Astrocyte (in vitro differentiated cells and primary cell): ENCODE measurements around the gene DLGAP1. TPM values are rescaled to one million over a fixed set of nuclear protein-coding genes. Genes with fewer than 3 reads are reported as not detected.

Source experiments
- DNase-seq: peaks from one replicate; pipeline ENCODE4 v3.0.0-alpha.2; 2010; ENCODE audit warnings: low read depth
- FAIRE-seq: peaks from 2 replicates; lab custom pipeline; 2011; peaks lifted over from hg19 to GRCh38; lab: Jason Lieb, UNC
- H2AFZ ChIP-seq: 2 replicates; pipeline ENCODE4 v1.6.0; 2012; ENCODE audit warnings: low read depth, low read length, inconsistent platforms
- H3K27ac ChIP-seq: 2 replicates; pipeline ENCODE4 v1.5.1; 2011; ENCODE audit warnings: low read depth, low read length, inconsistent platforms
- H3K27me3 ChIP-seq: 2 replicates; pipeline ENCODE4 v1.6.0; 2011; ENCODE audit warnings: low read length, inconsistent platforms; ENCODE audit not compliant: insufficient read depth
- H3K36me3 ChIP-seq: 2 replicates; pipeline ENCODE4 v1.5.1; 2011; ENCODE audit warnings: low read length, inconsistent platforms; ENCODE audit not compliant: insufficient read depth
- H3K4me1 ChIP-seq: 2 replicates; pipeline ENCODE4 v1.5.1; 2011; ENCODE audit warnings: low read length, inconsistent platforms; ENCODE audit not compliant: insufficient read depth
- H3K4me2 ChIP-seq: 2 replicates; pipeline ENCODE4 v1.6.0; 2012; ENCODE audit warnings: low read length, inconsistent platforms
- H3K4me3 ChIP-seq: 2 replicates; pipeline ENCODE4 v1.5.1; 2011; ENCODE audit warnings: low read depth, mild to moderate bottlenecking, low read length, inconsistent platforms; ENCODE audit not compliant: insufficient read depth
- H3K79me2 ChIP-seq: 2 replicates; pipeline ENCODE4 v1.6.0; 2012; ENCODE audit warnings: mild to moderate bottlenecking, low read length, inconsistent platforms; ENCODE audit not compliant: insufficient read depth
- H3K9ac ChIP-seq: 2 replicates; pipeline ENCODE4 v1.6.0; 2012; ENCODE audit warnings: mild to moderate bottlenecking, low read length, inconsistent platforms
- H3K9me3 ChIP-seq: 2 replicates; pipeline ENCODE4 v1.5.1; 2012; ENCODE audit warnings: low read depth, mild to moderate bottlenecking, low read length, inconsistent platforms; ENCODE audit not compliant: insufficient read depth
- H4K20me1 ChIP-seq: 2 replicates; pipeline ENCODE4 v1.6.0; 2012; ENCODE audit warnings: low read length, inconsistent platforms; ENCODE audit not compliant: insufficient read depth
- H3K27ac Mint-ChIP-seq: one replicate; pipeline ENCODE4 v1.8.0; 2021; ENCODE audit warnings: mild to moderate bottlenecking, mixed read lengths; ENCODE audit not compliant: unreplicated experiment
- H3K27me3 Mint-ChIP-seq: one replicate; pipeline ENCODE4 v1.8.0; 2021; ENCODE audit warnings: low read depth, mixed read lengths; ENCODE audit not compliant: unreplicated experiment
- H3K36me3 Mint-ChIP-seq: one replicate; pipeline ENCODE4 v1.8.0; 2021; ENCODE audit warnings: low read depth, mixed read lengths; ENCODE audit not compliant: unreplicated experiment
- H3K4me1 Mint-ChIP-seq: one replicate; pipeline ENCODE4 v1.8.0; 2021; ENCODE audit warnings: low read depth, mixed read lengths; ENCODE audit not compliant: unreplicated experiment
- H3K4me3 Mint-ChIP-seq: one replicate; pipeline ENCODE4 v1.8.0; 2021; ENCODE audit warnings: mild to moderate bottlenecking, moderate library complexity, mixed read lengths; ENCODE audit not compliant: unreplicated experiment
- H3K9me3 Mint-ChIP-seq: one replicate; pipeline ENCODE4 v1.8.0; 2021; ENCODE audit warnings: mild to moderate bottlenecking, mixed read lengths; ENCODE audit not compliant: unreplicated experiment
- EZH2 ChIP-seq: IDR thresholded peaks from 2 replicates; pipeline ENCODE4 v1.6.1; 2012; ENCODE audit warnings: mild to moderate bottlenecking, low read length, inconsistent platforms; ENCODE audit not compliant: insufficient read depth
- total RNA-seq: library from RNA; stranded (reverse); gene quantifications from 2 replicates; pipeline ENCODE4 v1.2.1, GENCODE V29; 2021
- TF ChIP-seq, protein P1 (sequence below): IDR thresholded peaks from 2 replicates; pipeline ENCODE4 v1.5.1; 2011; ENCODE audit warnings: low read depth, mild to moderate bottlenecking, inconsistent platforms, low read length, moderate library complexity; ENCODE audit not compliant: insufficient read depth

Gene DLGAP1
- total RNA-seq, 1 donor from 2014 or later: 2.3 TPM

DNA sequence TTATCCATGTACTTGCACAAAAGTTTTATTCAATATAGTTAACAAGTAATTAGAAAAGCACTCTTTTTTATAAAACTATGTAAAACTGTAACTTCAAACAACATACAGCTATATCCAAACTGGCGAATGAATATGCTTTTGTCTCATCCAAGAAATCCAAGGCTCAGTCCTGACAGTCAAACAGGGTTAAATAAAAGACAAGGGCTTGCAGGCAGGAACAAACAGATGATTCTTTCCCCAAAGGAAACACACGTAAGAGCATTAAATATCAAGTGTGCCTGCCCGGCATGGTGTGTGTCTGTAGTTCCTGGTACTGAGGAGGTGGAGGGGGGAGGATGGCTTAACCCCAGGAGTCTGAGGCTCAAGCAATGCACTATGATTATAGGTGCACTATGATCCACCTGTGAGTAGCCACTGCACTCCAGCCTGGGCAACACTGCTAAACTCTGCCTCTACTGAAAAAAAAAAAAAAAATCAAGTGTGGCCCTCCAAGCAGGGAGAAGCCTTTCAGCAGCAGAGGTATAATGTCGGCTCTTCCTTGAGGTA lies 171.3 kb downstream of the DLGAP1 start:
- H3K9me3 ChIP-seq: no peaks in the 10 kb centered on the region
- no peak overlapping the region for H3K4me3 ChIP-seq
- Mint-ChIP-seq H3K27me3 (no peaks in the 10 kb centered on the region), H3K4me3 (no peak overlapping the region), H3K4me1 (no peaks in the 10 kb centered on the region), H3K9me3 (peaks cover 2% of the 10 kb centered on the region), H3K36me3 (no peaks in the 10 kb centered on the region), H3K27ac (no peak overlapping the region)
- H4K20me1 ChIP-seq: no peaks in the 10 kb centered on the region
- H3K27me3 ChIP-seq: no peaks in the 10 kb centered on the region
- no peak overlapping the region for H3K27ac ChIP-seq
- H2AFZ ChIP-seq: no peak overlapping the region
- no peaks in the 10 kb centered on the region for H3K36me3 ChIP-seq
- H3K4me1 ChIP-seq: no peaks in the 10 kb centered on the region
- FAIRE-seq (no peak), DNase-seq (no peak)
- TF ChIP-seq, protein P1, sequence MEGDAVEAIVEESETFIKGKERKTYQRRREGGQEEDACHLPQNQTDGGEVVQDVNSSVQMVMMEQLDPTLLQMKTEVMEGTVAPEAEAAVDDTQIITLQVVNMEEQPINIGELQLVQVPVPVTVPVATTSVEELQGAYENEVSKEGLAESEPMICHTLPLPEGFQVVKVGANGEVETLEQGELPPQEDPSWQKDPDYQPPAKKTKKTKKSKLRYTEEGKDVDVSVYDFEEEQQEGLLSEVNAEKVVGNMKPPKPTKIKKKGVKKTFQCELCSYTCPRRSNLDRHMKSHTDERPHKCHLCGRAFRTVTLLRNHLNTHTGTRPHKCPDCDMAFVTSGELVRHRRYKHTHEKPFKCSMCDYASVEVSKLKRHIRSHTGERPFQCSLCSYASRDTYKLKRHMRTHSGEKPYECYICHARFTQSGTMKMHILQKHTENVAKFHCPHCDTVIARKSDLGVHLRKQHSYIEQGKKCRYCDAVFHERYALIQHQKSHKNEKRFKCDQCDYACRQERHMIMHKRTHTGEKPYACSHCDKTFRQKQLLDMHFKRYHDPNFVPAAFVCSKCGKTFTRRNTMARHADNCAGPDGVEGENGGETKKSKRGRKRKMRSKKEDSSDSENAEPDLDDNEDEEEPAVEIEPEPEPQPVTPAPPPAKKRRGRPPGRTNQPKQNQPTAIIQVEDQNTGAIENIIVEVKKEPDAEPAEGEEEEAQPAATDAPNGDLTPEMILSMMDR: no peak
- no peak for TF ChIP-seq EZH2
- no peak overlapping the region for H3K4me2 ChIP-seq
- no peaks in the 10 kb centered on the region for H3K79me2 ChIP-seq
- H3K9ac ChIP-seq: no peak overlapping the region

DNA sequence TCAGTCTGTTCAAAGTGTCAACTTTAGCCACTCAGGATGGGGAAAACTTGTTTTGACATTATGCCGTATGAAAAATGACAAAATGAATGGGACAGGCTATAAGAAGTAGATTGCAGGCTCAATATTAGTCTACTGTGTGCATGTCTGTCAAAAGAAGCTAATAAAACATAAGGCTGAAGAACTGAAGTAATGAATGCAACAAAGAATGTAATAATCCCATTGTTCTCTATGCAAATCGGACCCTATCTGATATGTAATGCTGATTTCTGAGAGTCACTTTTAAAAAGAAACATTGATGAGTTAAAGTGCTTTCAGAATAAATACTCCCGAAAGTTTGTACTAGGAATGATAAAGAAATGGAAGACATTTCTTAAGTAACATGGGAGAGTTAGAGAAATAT lies 172.2 kb downstream of the DLGAP1 start:
- H4K20me1 ChIP-seq: no peaks in the 10 kb centered on the region
- H3K36me3 ChIP-seq: no peaks in the 10 kb centered on the region
- no peaks in the 10 kb centered on the region for H3K27me3 ChIP-seq
- no peak for DNase-seq
- H3K27ac Mint-ChIP-seq: no peak overlapping the region
- no peak for FAIRE-seq
- H3K4me1 Mint-ChIP-seq: no peaks in the 10 kb centered on the region
- H3K27ac ChIP-seq: no peak overlapping the region
- H3K9ac ChIP-seq: no peak overlapping the region
- no peaks in the 10 kb centered on the region for H3K27me3 Mint-ChIP-seq
- H3K79me2 ChIP-seq: no peaks in the 10 kb centered on the region
- no peaks in the 10 kb centered on the region for H3K4me1 ChIP-seq
- TF ChIP-seq EZH2: no peak
- TF ChIP-seq, protein P1: no peak
- no peak overlapping the region for H3K4me3 Mint-ChIP-seq
- H3K36me3 Mint-ChIP-seq: no peaks in the 10 kb centered on the region
- H2AFZ ChIP-seq: no peak overlapping the region
- no peak overlapping the region for H3K4me2 ChIP-seq
- H3K9me3 ChIP-seq: no peaks in the 10 kb centered on the region
- no peak overlapping the region for H3K4me3 ChIP-seq
- peaks cover 2% of the 10 kb centered on the region for H3K9me3 Mint-ChIP-seq

DNA sequence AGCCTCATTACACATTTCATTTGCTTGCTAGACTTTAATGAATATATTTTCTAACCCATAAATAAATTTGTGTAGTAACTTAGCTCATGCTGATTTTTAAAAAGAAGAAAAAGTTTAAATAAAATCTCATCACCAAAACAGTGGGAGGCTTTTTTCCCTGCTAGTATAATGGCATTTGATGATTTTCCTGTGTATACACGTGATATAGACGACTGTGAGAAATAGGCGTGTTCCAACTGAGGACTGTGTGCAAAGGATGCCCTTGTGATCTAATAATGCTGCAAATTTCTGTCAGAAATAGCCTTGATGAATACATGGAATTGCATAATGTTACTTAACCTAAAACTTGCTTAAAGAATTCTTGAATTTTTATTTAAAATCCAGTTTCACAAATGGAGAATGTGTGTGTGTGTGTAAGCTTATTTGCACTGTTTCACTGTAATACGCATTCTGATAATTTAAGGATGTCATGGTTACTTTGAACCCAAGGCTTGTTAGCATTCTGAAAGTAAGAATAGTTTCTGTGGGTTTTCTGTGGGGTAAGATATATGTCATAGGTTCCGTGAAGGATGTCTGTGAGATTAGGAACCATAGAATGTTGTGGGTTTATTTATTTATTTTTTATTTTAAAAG lies 178.0 kb downstream of the DLGAP1 start:
- H3K27me3 Mint-ChIP-seq: no peaks in the 10 kb centered on the region
- Histone ChIP-seq H3K27ac (no peak overlapping the region), H3K9me3 (no peaks in the 10 kb centered on the region), H4K20me1 (no peaks in the 10 kb centered on the region), H3K27me3 (no peaks in the 10 kb centered on the region), H3K4me1 (no peaks in the 10 kb centered on the region), H2AFZ (no peak overlapping the region), H3K4me3 (no peak overlapping the region), H3K79me2 (no peaks in the 10 kb centered on the region), H3K4me2 (no peak overlapping the region), H3K9ac (no peak overlapping the region), H3K36me3 (no peaks in the 10 kb centered on the region)
- no peak overlapping the region for H3K4me3 Mint-ChIP-seq
- FAIRE-seq (no peak), DNase-seq (no peak)
- no peaks in the 10 kb centered on the region for H3K9me3 Mint-ChIP-seq
- H3K4me1 Mint-ChIP-seq: no peaks in the 10 kb centered on the region
- no peak for TF ChIP-seq EZH2
- TF ChIP-seq, protein P1: no peak
- H3K27ac Mint-ChIP-seq: no peak overlapping the region
- no peaks in the 10 kb centered on the region for H3K36me3 Mint-ChIP-seq
